GM19239 (cell line): ENCODE data around the gene ZMPSTE24.
"Not testable (repeated sequence)": the region's sequence is repeated elsewhere in the genome, so short reads cannot be mapped to it uniquely, and the experiment has no call there.

Experiments
- DNase-seq: peaks from one replicate; pipeline ENCODE4 v3.0.0; 2011; ENCODE audit warnings: low spot score; ENCODE audit not compliant: insufficient read length
- FAIRE-seq: peaks from 2 replicates; lab custom pipeline; 2011; peaks lifted over from hg19 to GRCh38; lab: Jason Lieb, UNC

Gene ZMPSTE24

GRCh38 chr1:40315239-40315794, 57.3 kb downstream of the ZMPSTE24 start:
- peak; percentile 87 for FAIRE-seq

GRCh38 chr1:40315795-40316594, 58.0 kb downstream of the ZMPSTE24 start:
- FAIRE-seq, result peak; percentile 75
- DNase-seq, result no peak

More at GRCh38 chr1:40315239-40315794, 57.3 kb downstream of the ZMPSTE24 start:
- peak; percentile 69 for DNase-seq

GRCh38 chr1:40316595-40317393, 58.8 kb downstream of the ZMPSTE24 start, which contains the start of gene COL9A2:
TSS of gene COL9A2 (minus strand) at chr1:40317286. CDS start at chr1:40317197, 89 bp downstream.
- no peak for FAIRE-seq
- DNase-seq, result no peak

- FAIRE-seq (no peak), DNase-seq (no peak)
Measured at GRCh38 chr1:40317394-40318074, 59.5 kb downstream of the ZMPSTE24 start.

- no peak for FAIRE-seq
- DNase-seq, result no peak
Measured at GRCh38 chr1:40318476-40318875, 60.4 kb downstream of the ZMPSTE24 start.

- DNase-seq, result no peak
- no peak for FAIRE-seq
Measured at GRCh38 chr1:40318970-40319621, 61.1 kb downstream of the ZMPSTE24 start.

- not testable (repeated sequence) for FAIRE-seq, DNase-seq
Measured at GRCh38 chr1:40331403-40331802, 73.4 kb downstream of the ZMPSTE24 start.

GRCh38 chr1:40332695-40333094, 74.7 kb downstream of the ZMPSTE24 start:
- DNase-seq (no peak), FAIRE-seq (no peak)

GRCh38 chr1:40337443-40337842, 79.4 kb downstream of the ZMPSTE24 start:
- FAIRE-seq, result no peak
- DNase-seq, result no peak

GRCh38 chr1:40338745-40339419, 80.8 kb downstream of the ZMPSTE24 start:
- DNase-seq (peak; percentile 67), FAIRE-seq (peak; percentile 97)

GRCh38 chr1:40339420-40340323, 81.6 kb downstream of the ZMPSTE24 start:
- no peak for DNase-seq
- FAIRE-seq, result no peak

GRCh38 chr1:40341491-40342380, 83.7 kb downstream of the ZMPSTE24 start:
- peak; percentile 66 for FAIRE-seq
- DNase-seq, result no peak

GRCh38 chr1:40342381-40342717, 84.3 kb downstream of the ZMPSTE24 start:
- DNase-seq, FAIRE-seq: not testable (repeated sequence)
